GM12878 (cell line): ENCODE data around the gene GNPTAB. TPM values are rescaled to one million over a fixed set of nuclear protein-coding genes. Genes with fewer than 3 reads are reported as not detected.

Experiments
- ATAC-seq: fragments of 200-7000 bp; cut with Tn5 transposase; 3 replicates; pipeline ENCODE4 v1.9.1; 2020; ENCODE audit warnings: mild to moderate bottlenecking, moderate library complexity
- BruUV-seq: library from RNA; stranded (reverse); fragments of 400-500 nt; replicated peaks from 2 replicates; lab custom pipeline; 2021; lab: Mats Ljungman, UMichigan
- CTCF ChIA-PET: fragments of 300-600 bp; sonication (Branson Sonifier 250); formaldehyde crosslinking; extraction: SDS; loops from one replicate; lab custom pipeline; 2021; ENCODE audit warnings: inconsistent platforms; lab: Yijun Ruan, JAX
- POLR2A ChIA-PET: fragments of 350-600 bp; formaldehyde crosslinking; extraction: SDS; loops from one replicate; lab custom pipeline; 2021; ENCODE audit warnings: inconsistent platforms; lab: Charles Lee
- RAD21 ChIA-PET: fragments of 300-600 bp; sonication (Branson Sonifier 250); formaldehyde crosslinking; loops from one replicate; lab custom pipeline; 2023; ENCODE audit warnings: antibody characterized with exemption; ENCODE audit not compliant: unreplicated experiment; lab: Charles Lee
- SMC1A ChIA-PET: fragments of 300-600 bp; sonication (Branson Sonifier 250); formaldehyde crosslinking; loops from one replicate; lab custom pipeline; 2023; ENCODE audit not compliant: unreplicated experiment, uncharacterized antibody; lab: Charles Lee
- DNase-seq: peaks from one replicate; pipeline ENCODE4 v3.0.0-alpha.2; 2011; ENCODE audit warnings: low read depth, low spot score
- FAIRE-seq: peaks from 3 replicates; lab custom pipeline; 2011; peaks lifted over from hg19 to GRCh38; lab: Jason Lieb, UNC
- H2AFZ ChIP-seq: 2 replicates; pipeline ENCODE4 v1.6.0; 2011; ENCODE audit warnings: low read depth, low read length, control low read depth; ENCODE audit not compliant: control insufficient read depth
- H3K27ac ChIP-seq: 2 replicates; pipeline ENCODE4 v1.5.1; 2011; ENCODE audit warnings: control low read depth; ENCODE audit not compliant: control insufficient read depth, insufficient read depth
- H3K27me3 ChIP-seq, 2 experiments: replicated peaks in 1 of 2; 2 replicates each; pipeline versions ENCODE4 v1.6.0 to v1.6.1; 2011; ENCODE audit warnings: low read length in 1 of 2; ENCODE audit not compliant: control insufficient read depth in 2 of 2, insufficient read depth in 2 of 2
- H3K36me3 ChIP-seq, 2 experiments: 2 replicates each; pipeline ENCODE4 v1.5.1; 2011; ENCODE audit warnings: low read length in 1 of 2; ENCODE audit not compliant: control insufficient read depth in 2 of 2, insufficient read depth in 2 of 2
- H3K4me1 ChIP-seq: 2 replicates; pipeline ENCODE4 v1.6.1; 2011; ENCODE audit warnings: mild to moderate bottlenecking, low read length, moderate library complexity, mixed read lengths; ENCODE audit not compliant: control insufficient read depth, insufficient read depth
- H3K4me2 ChIP-seq: 2 replicates; pipeline ENCODE4 v1.6.0; 2011; ENCODE audit warnings: control low read depth; ENCODE audit not compliant: control insufficient read depth, insufficient read depth
- H3K4me3 ChIP-seq: fragments of 200-600 bp; sonication (generic); 2 replicates; pipeline ENCODE4 v1.5.1; 2016
- H3K79me2 ChIP-seq: 2 replicates; pipeline ENCODE4 v1.6.0; 2011; ENCODE audit warnings: low read length; ENCODE audit not compliant: control insufficient read depth, insufficient read depth
- H3K9ac ChIP-seq: 2 replicates; pipeline ENCODE4 v1.8.0; 2011; ENCODE audit warnings: low read length, control low read depth, mixed read lengths; ENCODE audit not compliant: control insufficient read depth, insufficient read depth
- H3K9me3 ChIP-seq: replicated peaks from 3 replicates; pipeline ENCODE4 v1.5.1; 2011; ENCODE audit warnings: mild to moderate bottlenecking, low read length; ENCODE audit not compliant: control insufficient read depth, insufficient read depth
- H4K20me1 ChIP-seq: 2 replicates; pipeline ENCODE4 v1.6.0; 2011; ENCODE audit not compliant: control insufficient read depth, insufficient read depth
- KLF5 ChIP-seq: fragments of 450-650 bp; IDR thresholded peaks from 2 replicates; pipeline ENCODE4 v1.6.1; 2014; ENCODE audit warnings: mild to moderate bottlenecking; ENCODE audit not compliant: partially characterized antibody
- MEF2A ChIP-seq: IDR thresholded peaks from 2 replicates; pipeline ENCODE4 v1.6.1; 2011; ENCODE audit warnings: low read depth, mild to moderate bottlenecking, low read length, moderate library complexity; ENCODE audit not compliant: insufficient read depth
- MTA2 ChIP-seq: fragments of 450-650 bp; IDR thresholded peaks from 2 replicates; pipeline ENCODE4 v1.6.1; 2016; ENCODE audit warnings: low read depth, mild to moderate bottlenecking, moderate library complexity
- PML ChIP-seq: IDR thresholded peaks from 2 replicates; pipeline ENCODE4 v1.6.1; 2012; ENCODE audit warnings: low read length, inconsistent platforms
- TAF1 ChIP-seq: IDR thresholded peaks from 2 replicates; pipeline ENCODE4 v1.6.1; 2011; ENCODE audit warnings: mild to moderate bottlenecking, low read depth, low read length, borderline replicate concordance
- USF2 ChIP-seq: IDR thresholded peaks from 2 replicates; pipeline ENCODE4 v1.6.1; 2011; ENCODE audit warnings: low read depth, low read length, improper control_type of control experiment, borderline replicate concordance
- WGBS: methylation state at CpG from one replicate; pipeline ENCODE4 v1.1.6; 2016; ENCODE audit warnings: low lambda C conversion rate; ENCODE audit not compliant: insufficient replicate concordance, insufficient coverage; ENCODE audit errors: missing lambda C conversion rate; 5-methylcytosine and 5-hydroxymethylcytosine counted together
- in situ Hi-C: fragments of 300-500 bp; cut with MboI; formaldehyde crosslinking; loops from 9 replicates; pipeline ENCODE4 v1.14.3; 2018; ENCODE audit warnings: mixed read lengths
- intact Hi-C: fragments of 100-400 bp; cut with micrococcal nuclease; formaldehyde crosslinking; loops from one replicate; pipeline ENCODE4 v1.14.2; 2022; ENCODE audit not compliant: unreplicated experiment
- polyA plus RNA-seq, 11 experiments: library from polyadenylated mRNA; depleted of rRNA in 4 of 11; unstranded in 6 of 11; stranded (reverse) in 5 of 11; fragments of >200 nt; fragmentation: Nextera tagmentation in 4 of 11; fragmentation: Illumina TruSeq in 1 of 11; extraction: Ambion mirVana in 4 of 11; extraction: Trizol in 1 of 11; gene quantifications; 1 replicate in 1 of 11; 2 replicates in 10 of 11; pipeline versions ENCODE4 v1.2.1 to v1.2.3, GENCODE V29; 2011 to 2016; ENCODE audit warnings: inconsistent platforms in 2 of 11, missing spikeins in 2 of 11, low read depth in 1 of 11
- total RNA-seq, 4 experiments: library from RNA; depleted of rRNA in 3 of 4; stranded (reverse); fragments of >200 nt in 3 of 4; fragmentation: Illumina TruSeq in 1 of 4; extraction: Trizol in 1 of 4; gene quantifications; 2 replicates each; pipeline versions ENCODE4 v1.2.1 to v1.2.3, GENCODE V29; 2013 to 2021
- TF ChIP-seq, protein P1 (sequence below): fragments of 450-650 bp; IDR thresholded peaks from 2 replicates; pipeline ENCODE4 v1.6.1; 2016; ENCODE audit warnings: mild to moderate bottlenecking
- TF ChIP-seq, protein P2 (sequence below): IDR thresholded peaks from 2 replicates; pipeline ENCODE4 v1.6.1; 2012; ENCODE audit warnings: low read depth, low read length, improper control_type of control experiment
- TF ChIP-seq, protein P3 (sequence below): fragments of 450-650 bp; IDR thresholded peaks from 2 replicates; pipeline ENCODE4 v1.6.1; 2017; ENCODE audit warnings: low read depth, mild to moderate bottlenecking, moderate library complexity
- TF ChIP-seq, protein P4 (sequence below): IDR thresholded peaks from 2 replicates; pipeline ENCODE4 v1.6.1; 2011; ENCODE audit warnings: low read depth, mild to moderate bottlenecking, low read length, moderate library complexity, borderline replicate concordance; ENCODE audit errors: extremely low read depth

GNPTAB gene
- total and polyA plus RNA-seq, 10 of the 15 experiments (the other 5 are each of a cell fraction or from before 2014, with no cell fraction given): 9.8 to 38.9 (median 35.3) TPM

- ATAC-seq (no peak), DNase-seq (no peak), FAIRE-seq (no peak)
- no peaks in the 10 kb centered on the region; a peak in 1 of 4 replicates for H3K36me3 ChIP-seq
- BruUV-seq: no TSS peak
- no peak overlapping the region for H3K27ac ChIP-seq
- SMC1A ChIA-PET: no interaction called here
- H2AFZ ChIP-seq: no peak overlapping the region
- intact Hi-C loops (no loop called here), in situ Hi-C loops (no loop called here)
- H3K79me2 ChIP-seq: peaks cover 21% of the 10 kb centered on the region
- no peaks in the 10 kb centered on the region for H3K27me3 ChIP-seq
- H3K9ac ChIP-seq: no peak overlapping the region
- RAD21 ChIA-PET: no interaction called here
- POLR2A ChIA-PET: interaction anchor here (0.6 kb wide), 1 partner anchor 11 kb away, joined by 7 read pairs; no protein-coding TSS in a partner anchor
- no peaks in the 10 kb centered on the region; the same call in 2 of the 3 replicates for H3K9me3 ChIP-seq
- H3K4me2 ChIP-seq: no peak overlapping the region
- no peaks in the 10 kb centered on the region for H4K20me1 ChIP-seq
- WGBS: 58% methylated on average over 2 of the region's 2 CpGs
- H3K4me3 ChIP-seq: no peak overlapping the region
- no peaks in the 10 kb centered on the region for H3K4me1 ChIP-seq
- no peak for TF ChIP-seq USF2
- no peak for TF ChIP-seq PML
- TF ChIP-seq, protein P1, sequence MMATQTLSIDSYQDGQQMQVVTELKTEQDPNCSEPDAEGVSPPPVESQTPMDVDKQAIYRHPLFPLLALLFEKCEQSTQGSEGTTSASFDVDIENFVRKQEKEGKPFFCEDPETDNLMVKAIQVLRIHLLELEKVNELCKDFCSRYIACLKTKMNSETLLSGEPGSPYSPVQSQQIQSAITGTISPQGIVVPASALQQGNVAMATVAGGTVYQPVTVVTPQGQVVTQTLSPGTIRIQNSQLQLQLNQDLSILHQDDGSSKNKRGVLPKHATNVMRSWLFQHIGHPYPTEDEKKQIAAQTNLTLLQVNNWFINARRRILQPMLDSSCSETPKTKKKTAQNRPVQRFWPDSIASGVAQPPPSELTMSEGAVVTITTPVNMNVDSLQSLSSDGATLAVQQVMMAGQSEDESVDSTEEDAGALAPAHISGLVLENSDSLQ: no peak
- no peak for TF ChIP-seq KLF5
- no peak for TF ChIP-seq TAF1
- TF ChIP-seq, protein P2, sequence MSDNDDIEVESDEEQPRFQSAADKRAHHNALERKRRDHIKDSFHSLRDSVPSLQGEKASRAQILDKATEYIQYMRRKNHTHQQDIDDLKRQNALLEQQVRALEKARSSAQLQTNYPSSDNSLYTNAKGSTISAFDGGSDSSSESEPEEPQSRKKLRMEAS: no peak
- TF ChIP-seq, protein P3, sequence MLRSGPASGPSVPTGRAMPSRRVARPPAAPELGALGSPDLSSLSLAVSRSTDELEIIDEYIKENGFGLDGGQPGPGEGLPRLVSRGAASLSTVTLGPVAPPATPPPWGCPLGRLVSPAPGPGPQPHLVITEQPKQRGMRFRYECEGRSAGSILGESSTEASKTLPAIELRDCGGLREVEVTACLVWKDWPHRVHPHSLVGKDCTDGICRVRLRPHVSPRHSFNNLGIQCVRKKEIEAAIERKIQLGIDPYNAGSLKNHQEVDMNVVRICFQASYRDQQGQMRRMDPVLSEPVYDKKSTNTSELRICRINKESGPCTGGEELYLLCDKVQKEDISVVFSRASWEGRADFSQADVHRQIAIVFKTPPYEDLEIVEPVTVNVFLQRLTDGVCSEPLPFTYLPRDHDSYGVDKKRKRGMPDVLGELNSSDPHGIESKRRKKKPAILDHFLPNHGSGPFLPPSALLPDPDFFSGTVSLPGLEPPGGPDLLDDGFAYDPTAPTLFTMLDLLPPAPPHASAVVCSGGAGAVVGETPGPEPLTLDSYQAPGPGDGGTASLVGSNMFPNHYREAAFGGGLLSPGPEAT: no peak
- TF ChIP-seq MEF2A: no peak
- no peak for TF ChIP-seq MTA2
- TF ChIP-seq, protein P4, sequence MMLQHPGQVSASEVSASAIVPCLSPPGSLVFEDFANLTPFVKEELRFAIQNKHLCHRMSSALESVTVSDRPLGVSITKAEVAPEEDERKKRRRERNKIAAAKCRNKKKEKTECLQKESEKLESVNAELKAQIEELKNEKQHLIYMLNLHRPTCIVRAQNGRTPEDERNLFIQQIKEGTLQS: no peak
- CTCF ChIA-PET: interaction anchor here (1.7 kb wide), 1 partner anchor 15 kb away, joined by 5 read pairs; no protein-coding TSS in a partner anchor
Observed at GRCh38 chr12:101809208-101809607, 21.6 kb downstream of the GNPTAB start.
